DND-41 (cell line): ENCODE data around the gene GPR161.

ENCODE experiments used
- CTCF ChIP-seq: IDR thresholded peaks from 2 replicates; pipeline ENCODE4 v1.5.1; 2012; ENCODE audit warnings: borderline replicate concordance, low read length, moderate library complexity, mild to moderate bottlenecking; ENCODE audit not compliant: poor library complexity, severe bottlenecking; ENCODE audit errors: extremely low read depth
- EZH2 ChIP-seq: IDR thresholded peaks from 3 replicates; pipeline ENCODE4 v1.6.1; 2012; ENCODE audit warnings: borderline replicate concordance, low read depth, mild to moderate bottlenecking, moderate library complexity, low read length, inconsistent platforms; ENCODE audit not compliant: severe bottlenecking

- TF ChIP-seq CTCF (no peak), EZH2 (no peak)
These were observed 57.0 kb downstream of the GPR161 start for GRCh38 chr1:168079761-168080160.
